Panc1 (cell line): ENCODE results near the gene DOCK1. TPM values are rescaled to one million over a fixed set of nuclear protein-coding genes. Genes with fewer than 3 reads are reported as not detected.

ENCODE experiments used
- ATAC-seq: fragments of 200-7000 bp; cut with Tn5 transposase; 2 replicates; pipeline ENCODE4 v1.9.1; 2020; ENCODE audit warnings: mild to moderate bottlenecking, moderate library complexity
- BruUV-seq: library from RNA; stranded (reverse); fragments of 400-500 nt; replicated peaks from 2 replicates; lab custom pipeline; 2021; lab: Mats Ljungman, UMichigan
- CTCF ChIA-PET: fragments of 300-600 bp; sonication (Branson Sonifier 250); formaldehyde crosslinking; loops from one replicate; lab custom pipeline; 2022; ENCODE audit warnings: antibody characterized with exemption; lab: Charles Lee
- POLR2A ChIA-PET: fragments of 300-600 bp; sonication (Branson Sonifier 250); formaldehyde crosslinking; loops from one replicate; lab custom pipeline; 2022; ENCODE audit warnings: antibody characterized with exemption; lab: Charles Lee
- DNase-seq: peaks from one replicate; pipeline ENCODE4 v3.0.0-alpha.2; 2010; ENCODE audit warnings: low read depth, low spot score
- H3K27ac ChIP-seq: 2 replicates; pipeline ENCODE4 v1.5.1; 2011; ENCODE audit warnings: mild to moderate bottlenecking, low read length, inconsistent platforms
- H3K27me3 ChIP-seq: fragments of 200-500 bp; sonication (Bioruptor generic); 2 replicates; pipeline ENCODE4 v1.6.0; 2014; ENCODE audit warnings: low read length, inconsistent platforms; ENCODE audit not compliant: control insufficient read depth, insufficient read depth
- H3K36me3 ChIP-seq: fragments of 200-500 bp; sonication (Bioruptor generic); 2 replicates; pipeline ENCODE4 v1.5.1; 2014; ENCODE audit warnings: inconsistent platforms, mild to moderate bottlenecking, low read length, moderate library complexity; ENCODE audit not compliant: control insufficient read depth, insufficient read depth
- H3K4me1 ChIP-seq: 2 replicates; pipeline ENCODE4 v1.5.1; 2011; ENCODE audit warnings: inconsistent platforms, mild to moderate bottlenecking, low read length, moderate library complexity; ENCODE audit not compliant: control insufficient read depth, insufficient read depth
- H3K4me3 ChIP-seq, 2 experiments: 2 replicates each; pipeline ENCODE4 v1.5.1; 2011 to 2012; ENCODE audit warnings: low read depth in 2 of 2, low read length in 2 of 2, mild to moderate bottlenecking in 2 of 2, inconsistent platforms in 1 of 2, moderate library complexity in 1 of 2
- H3K9me3 ChIP-seq: fragments of 200-500 bp; sonication (Bioruptor generic); 2 replicates; pipeline ENCODE4 v1.5.1; 2014; ENCODE audit warnings: low read depth, mild to moderate bottlenecking, inconsistent platforms, low read length, moderate library complexity; ENCODE audit not compliant: control insufficient read depth, insufficient read depth
- POLR2AphosphoS5 ChIP-seq: IDR thresholded peaks from 2 replicates; pipeline ENCODE4 v1.6.1; 2012; ENCODE audit warnings: mild to moderate bottlenecking, low read depth, low read length, moderate library complexity
- SIN3A ChIP-seq: IDR thresholded peaks from 2 replicates; pipeline ENCODE4 v1.6.1; 2012; ENCODE audit warnings: low read depth, mild to moderate bottlenecking, low read length, moderate library complexity, borderline replicate concordance; ENCODE audit not compliant: insufficient read depth
- TCF7L2 ChIP-seq: IDR thresholded peaks from 2 replicates; pipeline ENCODE4 v1.6.1; 2011; ENCODE audit warnings: mild to moderate bottlenecking, low read depth, low read length, inconsistent platforms
- in situ Hi-C: cut with HindIII; loops from 2 replicates; pipeline ENCODE4 v1.10.0; 2016; ENCODE audit warnings: low sequenced_read_pairs, low pct_unique_long_range_greater_than_20kb
- intact Hi-C: fragments of 100-400 bp; cut with micrococcal nuclease; formaldehyde crosslinking; loops from one replicate; pipeline ENCODE4 v1.10.0; 2022; ENCODE audit not compliant: unreplicated experiment
- total RNA-seq: library from RNA; stranded (reverse); gene quantifications from one replicate; pipeline ENCODE4 v1.2.1, GENCODE V29; 2021; ENCODE audit not compliant: unreplicated experiment
- TF ChIP-seq, protein P1 (sequence below), 2 experiments: IDR thresholded peaks; 2 replicates each; pipeline ENCODE4 v1.6.1; 2011 to 2012; ENCODE audit warnings: low read depth in 2 of 2, control low read depth in 1 of 2, low read length in 1 of 2, mild to moderate bottlenecking in 1 of 2, moderate library complexity in 1 of 2; ENCODE audit not compliant: insufficient read depth in 1 of 2
- TF ChIP-seq, protein P2 (sequence below): fragments of 450-650 bp; IDR thresholded peaks from 2 replicates; pipeline ENCODE4 v1.5.1; 2017; ENCODE audit warnings: mild to moderate bottlenecking

DOCK1 gene
- total RNA-seq, 1 experiment from 2014 or later, result 67.6 TPM

DNA sequence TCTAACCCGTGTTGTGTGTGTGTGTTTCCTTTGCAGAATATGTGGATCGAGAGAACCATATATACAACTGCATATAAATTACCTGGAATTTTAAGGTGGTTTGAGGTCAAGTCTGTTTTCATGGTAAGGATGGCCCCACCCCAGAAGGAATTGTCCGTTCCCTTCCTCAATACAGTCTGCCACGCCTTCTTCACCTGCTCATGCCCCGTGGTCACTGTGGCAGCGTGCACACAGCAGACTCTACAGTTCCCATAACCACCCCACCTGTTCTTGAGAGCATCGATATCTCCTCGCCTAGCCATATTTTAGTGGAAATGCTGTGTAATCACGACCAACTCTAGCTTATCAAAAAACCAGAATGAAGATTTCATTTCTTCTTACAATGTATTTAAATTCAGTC, 509.9 kb downstream of the DOCK1 start:
- BruUV-seq, result no TSS peak
- in situ Hi-C loops, result no loop called here
- H3K9me3 ChIP-seq, result no peaks in the 10 kb centered on the region
- no peaks in the 10 kb centered on the region for H3K36me3 ChIP-seq
- intact Hi-C loops, result no loop called here
- H3K4me3 ChIP-seq, result no peak overlapping the region
- ChIA-PET POLR2A (no interaction called here), CTCF (no interaction called here)
- H3K27ac ChIP-seq, result no peak overlapping the region
- ATAC-seq, result no peak
- TF ChIP-seq POLR2AphosphoS5 (no peak), TCF7L2 (no peak), SIN3A (no peak)
- TF ChIP-seq, protein P1, sequence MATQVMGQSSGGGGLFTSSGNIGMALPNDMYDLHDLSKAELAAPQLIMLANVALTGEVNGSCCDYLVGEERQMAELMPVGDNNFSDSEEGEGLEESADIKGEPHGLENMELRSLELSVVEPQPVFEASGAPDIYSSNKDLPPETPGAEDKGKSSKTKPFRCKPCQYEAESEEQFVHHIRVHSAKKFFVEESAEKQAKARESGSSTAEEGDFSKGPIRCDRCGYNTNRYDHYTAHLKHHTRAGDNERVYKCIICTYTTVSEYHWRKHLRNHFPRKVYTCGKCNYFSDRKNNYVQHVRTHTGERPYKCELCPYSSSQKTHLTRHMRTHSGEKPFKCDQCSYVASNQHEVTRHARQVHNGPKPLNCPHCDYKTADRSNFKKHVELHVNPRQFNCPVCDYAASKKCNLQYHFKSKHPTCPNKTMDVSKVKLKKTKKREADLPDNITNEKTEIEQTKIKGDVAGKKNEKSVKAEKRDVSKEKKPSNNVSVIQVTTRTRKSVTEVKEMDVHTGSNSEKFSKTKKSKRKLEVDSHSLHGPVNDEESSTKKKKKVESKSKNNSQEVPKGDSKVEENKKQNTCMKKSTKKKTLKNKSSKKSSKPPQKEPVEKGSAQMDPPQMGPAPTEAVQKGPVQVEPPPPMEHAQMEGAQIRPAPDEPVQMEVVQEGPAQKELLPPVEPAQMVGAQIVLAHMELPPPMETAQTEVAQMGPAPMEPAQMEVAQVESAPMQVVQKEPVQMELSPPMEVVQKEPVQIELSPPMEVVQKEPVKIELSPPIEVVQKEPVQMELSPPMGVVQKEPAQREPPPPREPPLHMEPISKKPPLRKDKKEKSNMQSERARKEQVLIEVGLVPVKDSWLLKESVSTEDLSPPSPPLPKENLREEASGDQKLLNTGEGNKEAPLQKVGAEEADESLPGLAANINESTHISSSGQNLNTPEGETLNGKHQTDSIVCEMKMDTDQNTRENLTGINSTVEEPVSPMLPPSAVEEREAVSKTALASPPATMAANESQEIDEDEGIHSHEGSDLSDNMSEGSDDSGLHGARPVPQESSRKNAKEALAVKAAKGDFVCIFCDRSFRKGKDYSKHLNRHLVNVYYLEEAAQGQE (IDR thresholded peaks at IDR 0.05; ENCODE audit: insufficient read depth in 1 of 2, low read depth in 2 of 2, low read length in 1 of 2), result no peak
- TF ChIP-seq, protein P2, sequence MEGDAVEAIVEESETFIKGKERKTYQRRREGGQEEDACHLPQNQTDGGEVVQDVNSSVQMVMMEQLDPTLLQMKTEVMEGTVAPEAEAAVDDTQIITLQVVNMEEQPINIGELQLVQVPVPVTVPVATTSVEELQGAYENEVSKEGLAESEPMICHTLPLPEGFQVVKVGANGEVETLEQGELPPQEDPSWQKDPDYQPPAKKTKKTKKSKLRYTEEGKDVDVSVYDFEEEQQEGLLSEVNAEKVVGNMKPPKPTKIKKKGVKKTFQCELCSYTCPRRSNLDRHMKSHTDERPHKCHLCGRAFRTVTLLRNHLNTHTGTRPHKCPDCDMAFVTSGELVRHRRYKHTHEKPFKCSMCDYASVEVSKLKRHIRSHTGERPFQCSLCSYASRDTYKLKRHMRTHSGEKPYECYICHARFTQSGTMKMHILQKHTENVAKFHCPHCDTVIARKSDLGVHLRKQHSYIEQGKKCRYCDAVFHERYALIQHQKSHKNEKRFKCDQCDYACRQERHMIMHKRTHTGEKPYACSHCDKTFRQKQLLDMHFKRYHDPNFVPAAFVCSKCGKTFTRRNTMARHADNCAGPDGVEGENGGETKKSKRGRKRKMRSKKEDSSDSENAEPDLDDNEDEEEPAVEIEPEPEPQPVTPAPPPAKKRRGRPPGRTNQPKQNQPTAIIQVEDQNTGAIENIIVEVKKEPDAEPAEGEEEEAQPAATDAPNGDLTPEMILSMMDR, result no peak
- no peak for DNase-seq
- H3K27me3 ChIP-seq, result no peaks in the 10 kb centered on the region
- no peaks in the 10 kb centered on the region for H3K4me1 ChIP-seq

DNA sequence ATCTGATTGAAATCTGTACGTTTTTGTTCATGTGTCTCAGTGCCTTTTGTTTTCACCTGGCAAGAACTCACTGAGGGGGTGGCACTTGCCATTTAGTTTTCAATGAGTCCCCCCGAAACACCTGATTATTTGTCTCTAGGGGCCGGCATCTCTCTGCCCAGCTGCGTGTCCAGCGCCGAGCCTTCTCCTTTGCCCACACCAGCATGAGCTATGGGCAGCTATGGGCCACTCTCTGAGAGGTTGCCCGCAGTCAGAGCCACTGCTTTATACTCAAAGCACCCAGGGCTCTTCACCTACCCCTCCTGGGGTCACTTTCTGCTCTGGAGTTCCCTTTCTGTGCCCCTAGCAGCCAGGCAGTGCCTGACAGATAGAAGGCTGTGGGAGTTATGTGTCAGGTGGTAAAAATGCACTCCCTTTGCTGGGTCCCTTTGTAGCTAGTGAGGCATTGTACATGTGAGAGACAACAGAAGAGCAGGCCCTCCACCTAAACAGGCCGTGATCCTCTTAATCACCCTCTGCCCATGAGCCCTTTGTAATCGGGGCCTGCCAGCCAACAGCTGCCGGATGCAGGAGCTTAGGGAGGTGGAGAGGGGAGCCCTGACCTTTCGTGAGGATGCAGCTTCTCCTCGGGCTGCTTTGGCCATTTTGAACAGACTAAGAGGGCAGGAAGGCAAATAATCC, 510.8 kb downstream of the DOCK1 start:
- TF ChIP-seq SIN3A, result no peak
- DNase-seq (no peak), ATAC-seq (no peak)
- H3K4me1 ChIP-seq, result no peaks in the 10 kb centered on the region
- intact Hi-C loops (no loop called here), in situ Hi-C loops (no loop called here)
- no peaks in the 10 kb centered on the region for H3K36me3 ChIP-seq
- H3K27ac ChIP-seq, result no peak overlapping the region
- no peaks in the 10 kb centered on the region for H3K27me3 ChIP-seq
- no TSS peak for BruUV-seq
- no peak overlapping the region for H3K4me3 ChIP-seq
- no peaks in the 10 kb centered on the region for H3K9me3 ChIP-seq
- ChIA-PET POLR2A (interaction anchor here (0.5 kb wide), 1 partner anchor 1555 kb away, joined by 6 read pairs; no protein-coding TSS in a partner anchor), CTCF (no interaction called here)

DNA sequence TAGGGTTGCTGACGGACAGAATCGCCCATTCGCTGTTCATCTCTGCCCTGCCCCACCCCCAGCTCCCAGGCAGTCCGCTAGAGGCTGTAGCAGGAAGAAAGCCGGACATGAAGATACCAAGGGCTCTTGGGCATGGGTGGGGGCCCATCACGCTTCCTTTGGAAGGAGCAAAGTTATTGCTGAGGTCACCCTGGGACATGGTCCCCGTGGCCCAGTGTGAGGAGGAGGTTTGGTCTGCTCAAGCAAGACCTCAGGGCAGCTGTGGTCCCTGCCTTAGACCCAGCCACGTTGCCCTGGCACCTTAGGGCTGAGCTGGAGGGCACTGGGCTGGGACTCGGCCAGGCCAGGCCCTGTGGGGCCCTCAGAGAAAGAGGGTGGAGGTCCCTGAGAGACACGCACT, 511.8 kb downstream of the DOCK1 start:
- no TSS peak for BruUV-seq

More for the DNA sequence above, 511.8 kb downstream of the DOCK1 start:
- TF ChIP-seq, protein P1 (IDR thresholded peaks at IDR 0.05; ENCODE audit: insufficient read depth in 1 of 2, low read depth in 2 of 2, low read length in 1 of 2), result no peak
- no peak for TF ChIP-seq TCF7L2
- TF ChIP-seq POLR2AphosphoS5, result no peak
- TF ChIP-seq, protein P2, result no peak
- no peak for TF ChIP-seq SIN3A
- no peak overlapping the region for H3K4me3 ChIP-seq
- in situ Hi-C loops (no loop called here), intact Hi-C loops (no loop called here)
- ChIA-PET CTCF (no interaction called here), POLR2A (no interaction called here)
- H3K27me3 ChIP-seq, result no peaks in the 10 kb centered on the region
- H3K9me3 ChIP-seq, result no peaks in the 10 kb centered on the region
- no peaks in the 10 kb centered on the region for H3K4me1 ChIP-seq
- H3K36me3 ChIP-seq, result no peaks in the 10 kb centered on the region
- no peak for ATAC-seq
- DNase-seq, result no peak
- no peak overlapping the region for H3K27ac ChIP-seq
